ENCODE data around the gene HSD17B12. TPM values are rescaled to one million over a fixed set of nuclear protein-coding genes. Genes with fewer than 3 reads are reported as not detected.
"Not testable (repeated sequence)": the region's sequence is repeated elsewhere in the genome, so short reads cannot be mapped to it uniquely, and the experiment has no call there.

HSD17B12 gene
- total RNA-seq, 2 experiments from 2014 or later, result 31.7 to 33.8 TPM

DNA sequence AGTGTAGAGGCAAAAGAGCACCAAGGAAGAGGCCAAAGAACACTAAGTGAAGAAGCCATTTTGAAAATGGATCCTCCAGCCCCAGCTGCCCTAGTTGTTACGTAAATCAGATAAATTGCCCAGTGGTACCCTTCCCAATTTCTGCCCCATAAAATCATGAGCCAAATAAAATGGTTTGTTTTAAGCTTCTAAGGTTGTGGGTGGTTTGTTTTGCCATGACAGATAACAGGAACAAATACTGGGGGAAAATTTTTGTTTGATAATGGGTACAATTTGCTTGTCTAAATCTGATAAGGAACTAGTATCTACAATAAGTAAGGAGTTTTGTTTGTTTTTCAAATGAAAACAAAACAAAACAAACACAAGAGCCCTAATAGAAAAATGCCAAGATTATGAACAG is 30.6 kb upstream of the HSD17B12 start:
- Mint-ChIP-seq H3K36me3 (ENCODE audit: low read depth) (peaks cover 13% of the 10 kb centered on the region), H3K4me3 (no peak overlapping the region), H3K9me3 (peaks cover 10% of the 10 kb centered on the region), H3K27me3 (ENCODE audit: low read depth) (no peaks in the 10 kb centered on the region), H3K27ac (no peak overlapping the region), H3K4me1 (ENCODE audit: low read depth) (peaks cover 12% of the 10 kb centered on the region)
- DNase-seq, result no peak
- intact Hi-C loops (cut with micrococcal nuclease), result loop anchor here (10.0 kb wide), 1 partner anchor 415 kb away; the partner anchor contains the start of gene ACCS
- CTCF ChIA-PET, result no interaction called here

DNA sequence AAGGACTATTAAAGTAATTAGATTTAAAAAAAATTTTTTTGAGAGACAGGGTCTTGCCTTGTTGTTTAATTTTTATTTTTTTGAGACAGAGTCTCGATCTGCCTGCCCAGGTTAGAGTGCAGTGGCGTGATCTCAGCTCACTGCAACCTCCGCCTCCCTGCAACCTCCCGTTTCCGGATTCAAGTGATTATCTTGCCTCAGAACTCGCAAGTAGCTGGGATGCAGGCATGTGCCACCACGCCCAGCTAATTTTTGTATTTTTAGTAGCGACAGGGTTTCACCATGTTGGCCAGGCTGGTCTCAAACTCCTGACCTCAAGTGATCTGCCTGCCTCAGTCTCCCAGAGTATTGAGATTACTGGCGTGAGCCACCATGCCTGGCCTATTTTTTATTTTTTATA is 17.5 kb upstream of the HSD17B12 start:
- H3K4me3 Mint-ChIP-seq; H3K36me3 Mint-ChIP-seq (ENCODE audit: low read depth); DNase-seq; H3K27ac Mint-ChIP-seq; H3K4me1 Mint-ChIP-seq (ENCODE audit: low read depth); H3K9me3 Mint-ChIP-seq; intact Hi-C loops (cut with micrococcal nuclease); CTCF ChIA-PET: not testable (repeated sequence)
- H3K27me3 Mint-ChIP-seq (ENCODE audit: low read depth), result peaks cover 15% of the 10 kb centered on the region

- Mint-ChIP-seq H3K36me3 (ENCODE audit: low read depth) (no peaks in the 10 kb centered on the region), H3K9me3 (no peaks in the 10 kb centered on the region), H3K4me1 (ENCODE audit: low read depth) (no peaks in the 10 kb centered on the region), H3K4me3 (no peak overlapping the region), H3K27ac (no peak overlapping the region), H3K27me3 (ENCODE audit: low read depth) (peaks cover 9% of the 10 kb centered on the region)
- no peak for DNase-seq
- intact Hi-C loops (cut with micrococcal nuclease), result no loop called here
- CTCF ChIA-PET, result no interaction called here
Measured at GRCh38 chr11:43664295-43664694, 16.2 kb upstream of the HSD17B12 start.

DNA sequence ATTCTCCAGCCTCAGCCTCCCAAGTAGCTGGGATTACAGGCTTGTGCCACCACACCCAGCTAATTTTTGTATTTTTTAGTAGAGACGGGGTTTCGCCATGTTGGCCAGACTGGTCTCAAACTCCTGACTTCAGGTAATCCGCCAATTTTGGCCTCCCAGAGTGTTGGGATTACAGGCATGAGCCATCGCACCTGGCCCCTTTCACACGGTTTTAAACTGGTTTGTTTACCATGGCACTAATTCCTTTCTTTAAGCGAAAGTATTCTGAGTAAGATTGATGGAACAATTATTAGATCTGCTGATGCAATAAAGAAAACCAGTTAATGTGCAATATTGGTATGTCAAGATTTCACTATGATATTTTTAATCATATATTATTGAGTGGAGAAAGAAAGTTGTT is 9.3 kb upstream of the HSD17B12 start:
- CTCF ChIA-PET, result interaction anchor here (1.3 kb wide), 1 partner anchor 181 kb away, joined by 3 read pairs; no protein-coding TSS in a partner anchor
- H3K4me1 Mint-ChIP-seq (ENCODE audit: low read depth); H3K4me3 Mint-ChIP-seq; intact Hi-C loops (cut with micrococcal nuclease); H3K27ac Mint-ChIP-seq; DNase-seq; H3K27me3 Mint-ChIP-seq (ENCODE audit: low read depth); H3K36me3 Mint-ChIP-seq (ENCODE audit: low read depth); H3K9me3 Mint-ChIP-seq: not testable (repeated sequence)

- Mint-ChIP-seq H3K27me3 (ENCODE audit: low read depth) (peaks cover 5% of the 10 kb centered on the region), H3K4me1 (ENCODE audit: low read depth) (no peaks in the 10 kb centered on the region), H3K27ac (no peak overlapping the region), H3K4me3 (no peak overlapping the region), H3K9me3 (peaks cover 8% of the 10 kb centered on the region), H3K36me3 (ENCODE audit: low read depth) (no peaks in the 10 kb centered on the region)
- intact Hi-C loops (cut with micrococcal nuclease), result no loop called here
- DNase-seq, result no peak
- CTCF ChIA-PET, result no interaction called here
Measured at GRCh38 chr11:43674560-43674959, 6.0 kb upstream of the HSD17B12 start.

DNA sequence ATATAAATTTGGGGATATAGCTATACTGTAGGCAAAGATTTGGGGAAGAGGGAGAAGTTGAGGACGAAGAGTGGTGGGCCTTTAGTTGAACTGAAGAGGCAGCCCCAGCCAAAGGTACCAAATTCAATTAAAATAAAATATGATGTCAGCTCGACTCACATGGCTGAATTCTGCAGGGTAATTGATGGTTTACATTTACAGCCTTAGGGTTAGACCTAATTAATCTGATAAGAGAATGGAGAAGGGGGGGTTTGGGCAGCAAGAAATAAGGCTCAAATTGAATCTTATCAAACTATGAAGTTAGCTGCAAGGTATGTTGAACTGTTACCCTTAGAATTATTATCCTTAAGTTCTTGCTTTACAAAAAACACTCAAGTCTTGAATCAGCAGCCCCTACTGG is 3.6 kb upstream of the HSD17B12 start:
- peaks cover 4% of the 10 kb centered on the region for H3K27me3 Mint-ChIP-seq (ENCODE audit: low read depth)
- H3K4me3 Mint-ChIP-seq, result no peak overlapping the region
- no peak overlapping the region for H3K27ac Mint-ChIP-seq
- CTCF ChIA-PET, result no interaction called here
- intact Hi-C loops (cut with micrococcal nuclease), result no loop called here
- peaks cover 11% of the 10 kb centered on the region for H3K9me3 Mint-ChIP-seq
- peaks cover 9% of the 10 kb centered on the region for H3K4me1 Mint-ChIP-seq (ENCODE audit: low read depth)
- peaks cover 9% of the 10 kb centered on the region for H3K36me3 Mint-ChIP-seq (ENCODE audit: low read depth)
- no peak for DNase-seq

DNA sequence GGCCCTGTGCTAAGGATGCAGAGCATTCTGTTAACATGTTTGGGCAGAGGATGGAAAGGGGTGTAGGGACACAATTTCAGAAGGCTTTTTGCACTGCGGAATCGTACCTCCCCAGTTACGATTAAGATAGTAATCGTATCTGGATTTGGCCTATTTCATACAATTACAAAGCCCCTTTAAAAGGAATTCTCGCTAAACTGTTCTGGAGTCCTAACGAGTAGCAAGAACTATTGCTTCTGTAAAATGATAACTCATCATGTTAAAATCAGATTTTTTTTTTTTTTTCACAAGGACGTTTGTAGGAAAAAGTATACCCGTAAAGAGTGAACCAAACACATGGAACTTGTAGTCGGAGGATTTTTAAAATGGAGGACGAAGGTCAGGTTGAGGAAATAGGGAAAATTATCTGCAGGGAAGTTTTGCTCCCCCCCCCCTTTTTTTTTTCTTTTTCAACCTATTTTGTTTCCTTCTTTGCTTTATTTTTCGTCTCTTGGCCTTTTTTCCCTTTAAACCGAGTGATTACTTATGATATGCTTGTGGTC is 934 bp downstream of the HSD17B12 start:
- CTCF ChIA-PET, result no interaction called here
- no peak for DNase-seq
- peak overlapping the region; percentile 89 for H3K27ac Mint-ChIP-seq
- intact Hi-C loops (cut with micrococcal nuclease), result loop anchor here (2.0 kb wide), 5 partner anchors 263 to 385 kb away; partner anchors contain the start of genes ACCS and TTC17
- peak overlapping the region; percentile 91 for H3K4me3 Mint-ChIP-seq
- H3K27me3 Mint-ChIP-seq (ENCODE audit: low read depth), result no peaks in the 10 kb centered on the region
- peaks cover 37% of the 10 kb centered on the region for H3K4me1 Mint-ChIP-seq (ENCODE audit: low read depth)
- peaks cover 11% of the 10 kb centered on the region for H3K9me3 Mint-ChIP-seq
- H3K36me3 Mint-ChIP-seq (ENCODE audit: low read depth), result peaks cover 32% of the 10 kb centered on the region

DNA sequence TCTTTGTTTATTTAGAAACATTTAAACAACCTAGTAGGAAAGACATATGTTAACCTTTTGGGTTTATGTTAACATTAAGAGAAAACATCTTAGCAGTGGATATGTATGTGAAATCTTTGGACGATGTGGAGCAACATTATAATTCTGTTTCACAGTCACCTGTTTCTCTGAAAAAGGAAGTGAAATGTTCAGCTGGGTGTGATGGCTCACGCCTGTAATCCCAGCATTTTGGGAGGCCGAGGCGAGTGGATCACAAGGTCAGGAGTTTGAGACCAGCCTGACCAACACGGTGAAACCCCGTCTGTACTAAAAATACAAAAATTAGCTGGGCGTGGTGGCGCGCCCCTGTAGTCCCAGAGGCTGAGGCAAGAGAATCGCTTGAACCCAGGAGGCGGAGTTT is 1.5 kb downstream of the HSD17B12 start:
- H3K4me1 Mint-ChIP-seq (ENCODE audit: low read depth), result peaks cover 37% of the 10 kb centered on the region
- H3K27ac Mint-ChIP-seq, result peak overlapping the region; percentile 89
- H3K27me3 Mint-ChIP-seq (ENCODE audit: low read depth); DNase-seq; intact Hi-C loops (cut with micrococcal nuclease); CTCF ChIA-PET: not testable (repeated sequence)
- H3K36me3 Mint-ChIP-seq (ENCODE audit: low read depth), result peaks cover 32% of the 10 kb centered on the region
- peaks cover 11% of the 10 kb centered on the region for H3K9me3 Mint-ChIP-seq
- peak overlapping the region; percentile 91 for H3K4me3 Mint-ChIP-seq

- Mint-ChIP-seq H3K27me3 (ENCODE audit: low read depth) (no peaks in the 10 kb centered on the region), H3K4me3 (no peak overlapping the region), H3K36me3 (ENCODE audit: low read depth) (peaks cover 36% of the 10 kb centered on the region), H3K9me3 (no peaks in the 10 kb centered on the region), H3K27ac (no peak overlapping the region), H3K4me1 (ENCODE audit: low read depth) (peaks cover 43% of the 10 kb centered on the region)
- CTCF ChIA-PET, result interaction anchor here (1.2 kb wide), 1 partner anchor 166 kb away, joined by 5 read pairs; no protein-coding TSS in a partner anchor
- no peak for DNase-seq
- intact Hi-C loops (cut with micrococcal nuclease), result no loop called here
Measured at GRCh38 chr11:43685440-43685839, 4.9 kb downstream of the HSD17B12 start.

- Mint-ChIP-seq H3K4me1 (ENCODE audit: low read depth) (peaks cover 43% of the 10 kb centered on the region), H3K4me3 (no peak overlapping the region)
Measured at GRCh38 chr11:43686207-43686606, 5.7 kb downstream of the HSD17B12 start.

DNA sequence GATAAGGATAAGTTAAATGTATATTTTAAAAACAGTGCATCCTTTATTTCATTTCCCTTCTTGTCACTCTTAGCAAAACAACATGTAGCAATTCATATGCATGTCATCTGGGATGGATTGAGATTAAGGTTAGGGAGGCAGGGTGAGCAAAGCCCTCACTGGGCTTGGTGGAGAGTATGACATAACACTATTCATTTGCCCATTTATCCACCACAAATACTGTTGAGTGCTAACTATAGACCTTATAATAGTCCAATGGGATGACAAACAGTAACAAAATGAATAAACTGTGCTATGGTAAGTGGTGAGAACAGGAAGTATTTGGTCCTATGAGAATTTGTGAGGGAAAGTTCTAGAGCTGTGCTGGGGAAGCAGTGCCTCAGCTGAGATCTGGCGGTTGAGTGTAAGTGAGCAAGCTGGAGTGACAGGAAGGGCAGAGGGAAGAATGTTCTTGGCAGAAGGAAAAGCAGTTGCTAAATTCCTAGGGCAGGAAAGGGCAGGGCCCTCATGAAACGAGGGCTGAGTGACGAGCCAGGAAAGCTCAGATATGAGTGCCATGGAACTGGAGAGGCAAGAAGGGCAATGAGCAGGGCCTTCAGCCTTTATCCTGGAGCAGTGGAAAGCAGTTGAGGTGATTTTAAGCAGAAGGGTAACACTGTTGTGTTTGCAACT is 6.7 kb downstream of the HSD17B12 start:
- H3K4me1 Mint-ChIP-seq (ENCODE audit: low read depth), result peaks cover 37% of the 10 kb centered on the region
- intact Hi-C loops (cut with micrococcal nuclease), result no loop called here
- CTCF ChIA-PET, result interaction anchor here (0.6 kb wide), 1 partner anchor 111 kb away, joined by 4 read pairs; no protein-coding TSS in a partner anchor
- DNase-seq, result no peak
- H3K27ac Mint-ChIP-seq, result no peak overlapping the region
- H3K36me3 Mint-ChIP-seq (ENCODE audit: low read depth), result peaks cover 30% of the 10 kb centered on the region
- H3K4me3 Mint-ChIP-seq, result no peak overlapping the region
- H3K27me3 Mint-ChIP-seq (ENCODE audit: low read depth), result no peaks in the 10 kb centered on the region
- no peaks in the 10 kb centered on the region for H3K9me3 Mint-ChIP-seq

More at GRCh38 chr11:43686207-43686606, 5.7 kb downstream of the HSD17B12 start:
- CTCF ChIA-PET, result no interaction called here
- no peaks in the 10 kb centered on the region for H3K9me3 Mint-ChIP-seq
- DNase-seq, result no peak
- H3K36me3 Mint-ChIP-seq (ENCODE audit: low read depth), result peaks cover 37% of the 10 kb centered on the region
- H3K27me3 Mint-ChIP-seq (ENCODE audit: low read depth), result no peaks in the 10 kb centered on the region
- H3K27ac Mint-ChIP-seq, result no peak overlapping the region
- intact Hi-C loops (cut with micrococcal nuclease), result no loop called here

DNA sequence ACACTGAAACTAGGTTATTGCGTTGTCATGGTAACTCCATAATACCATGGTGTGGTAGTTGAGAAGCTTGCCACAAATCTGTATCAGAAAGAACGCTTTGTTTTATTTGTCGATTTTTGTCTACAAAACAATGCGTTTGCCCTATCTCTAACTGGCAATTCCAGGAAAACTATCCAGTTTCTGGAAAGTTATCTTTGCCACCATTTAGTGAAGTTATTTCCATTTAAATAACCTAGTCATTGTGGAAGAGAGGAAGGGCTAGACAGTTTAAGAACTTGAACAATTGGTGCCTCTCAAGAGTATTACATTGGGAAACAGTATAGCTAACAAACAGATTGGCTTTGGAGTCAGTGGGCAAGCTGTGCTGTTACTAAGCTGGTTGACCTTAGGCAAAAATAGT is 7.9 kb downstream of the HSD17B12 start:
- peaks cover 23% of the 10 kb centered on the region for H3K36me3 Mint-ChIP-seq (ENCODE audit: low read depth)
- DNase-seq, result no peak
- intact Hi-C loops (cut with micrococcal nuclease), result no loop called here
- H3K4me1 Mint-ChIP-seq (ENCODE audit: low read depth), result peaks cover 31% of the 10 kb centered on the region
- no peaks in the 10 kb centered on the region for H3K9me3 Mint-ChIP-seq
- no peak overlapping the region for H3K4me3 Mint-ChIP-seq
- H3K27me3 Mint-ChIP-seq (ENCODE audit: low read depth), result no peaks in the 10 kb centered on the region
- CTCF ChIA-PET, result no interaction called here
- H3K27ac Mint-ChIP-seq, result no peak overlapping the region

GRCh38 chr11:43689167-43689566 is 8.6 kb downstream of the HSD17B12 start:
- Mint-ChIP-seq H3K9me3 (no peaks in the 10 kb centered on the region), H3K27ac (no peak overlapping the region), H3K36me3 (ENCODE audit: low read depth) (peaks cover 20% of the 10 kb centered on the region), H3K4me3 (no peak overlapping the region), H3K27me3 (ENCODE audit: low read depth) (no peaks in the 10 kb centered on the region), H3K4me1 (ENCODE audit: low read depth) (peaks cover 28% of the 10 kb centered on the region)
- intact Hi-C loops (cut with micrococcal nuclease), result no loop called here
- CTCF ChIA-PET, result no interaction called here
- DNase-seq, result no peak
